ENCODE data around the gene FADS6. TPM values are rescaled to one million over a fixed set of nuclear protein-coding genes. Genes with fewer than 3 reads are reported as not detected.

The FADS6 gene
- total and polyA plus RNA-seq, 2 donors (not counting 3 experiments of a cell fraction or from before 2014, with no cell fraction given): not detected

- CTCF ChIA-PET: interaction anchor here (0.6 to 14.2 kb wide), 6 partner anchors 8 to 124 kb away, joined by 3 to 325 read pairs (median 4); partner anchors contain the start of genes GRIN2C and NAT9
- Histone ChIP-seq H3K27ac (ENCODE audit: insufficient read depth, low read depth, low read length) (no peak overlapping the region), H3K4me2 (ENCODE audit: insufficient read depth, low read length) (no peak overlapping the region), H2AFZ (ENCODE audit: low read depth, low read length) (no peak overlapping the region), H4K20me1 (replicated peaks; ENCODE audit: control insufficient read depth, extremely low read depth, insufficient read depth, low read length) (no peaks in the 10 kb centered on the region), H3K9me1 (replicated peaks; ENCODE audit: control insufficient read depth, extremely low read depth, insufficient read depth, low read length) (no peaks in the 10 kb centered on the region), H3K4me1 (ENCODE audit: control insufficient read depth, extremely low read depth, insufficient read depth, low read length) (peaks cover 23% of the 10 kb centered on the region), H3K79me2 (ENCODE audit: control insufficient read depth, insufficient read depth, low read length) (no peaks in the 10 kb centered on the region), H3K9me3 (replicated peaks; ENCODE audit: control insufficient read depth, insufficient read depth, low read length) (no peaks in the 10 kb centered on the region), H3K27me3 (ENCODE audit: control insufficient read depth in 2 of 2, insufficient read depth in 2 of 2, low read length in 2 of 2) (no peaks in the 10 kb centered on the region), H3K4me3 (replicated peaks in 1 of 3; ENCODE audit: insufficient read depth in 1 of 3, low read depth in 1 of 3, low read length in 3 of 3) (no peak overlapping the region), H3K9ac (replicated peaks; ENCODE audit: extremely low read depth, insufficient read depth, low read length) (no peak overlapping the region), H3K36me3 (ENCODE audit: control insufficient read depth in 2 of 2, extremely low read depth in 1 of 2, insufficient read depth in 2 of 2, low read length in 2 of 2) (no peaks in the 10 kb centered on the region)
- intact Hi-C loops (cut with micrococcal nuclease) (no loop called here), dilution Hi-C loops (cut with MboI; ENCODE audit: extremely low pct_ligation_motif_present, low sequenced_read_pairs) (no loop called here)
- POLR2A ChIA-PET: no interaction called here
- FAIRE-seq: no peak
- no TSS peak for BruUV-seq (replicated peaks)
- no peak for DNase-seq (ENCODE audit: low read depth, low spot score)
- TF ChIP-seq, protein P1, sequence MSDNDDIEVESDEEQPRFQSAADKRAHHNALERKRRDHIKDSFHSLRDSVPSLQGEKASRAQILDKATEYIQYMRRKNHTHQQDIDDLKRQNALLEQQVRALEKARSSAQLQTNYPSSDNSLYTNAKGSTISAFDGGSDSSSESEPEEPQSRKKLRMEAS (IDR thresholded peaks at IDR 0.05; ENCODE audit: insufficient read depth, insufficient read length): no peak
- TF ChIP-seq MYC (IDR thresholded peaks at IDR 0.05; ENCODE audit: low read depth, low read length) (no peak), CTCF (IDR thresholded peaks at IDR 0.05; ENCODE audit: extremely low read depth in 1 of 2, insufficient read depth in 1 of 2, low read depth in 1 of 2, low read length in 2 of 2) (no peak), FOS (IDR thresholded peaks at IDR 0.05; ENCODE audit: borderline replicate concordance, insufficient read depth, low read length) (no peak), POLR2AphosphoS5 (IDR thresholded peaks at IDR 0.05; ENCODE audit: insufficient read depth, low read depth, low read length) (no peak), EZH2 (IDR thresholded peaks at IDR 0.05; ENCODE audit: borderline replicate concordance, low read depth, low read length, severe bottlenecking) (no peak), GATA2 (IDR thresholded peaks at IDR 0.05; ENCODE audit: insufficient read depth, insufficient read length, low read depth, low read length) (no peak), POLR2A (IDR thresholded peaks at IDR 0.05; ENCODE audit: low read depth, low read length) (no peak), JUN (IDR thresholded peaks at IDR 0.05; ENCODE audit: borderline replicate concordance, insufficient read depth, insufficient read length, low read depth) (no peak)
Observed at GRCh38 chr17:74868908-74869255, 24.6 kb downstream of the FADS6 start.

Measured in endothelial cell of umbilical vein (primary cell).